ENCODE results near the gene GRIN2A. TPM values are rescaled to one million over a fixed set of nuclear protein-coding genes. Genes with fewer than 3 reads are reported as not detected.

The GRIN2A gene
- total and polyA plus RNA-seq, 8 donors = 0.06 to 9.8 (median 0.86) TPM

DNA sequence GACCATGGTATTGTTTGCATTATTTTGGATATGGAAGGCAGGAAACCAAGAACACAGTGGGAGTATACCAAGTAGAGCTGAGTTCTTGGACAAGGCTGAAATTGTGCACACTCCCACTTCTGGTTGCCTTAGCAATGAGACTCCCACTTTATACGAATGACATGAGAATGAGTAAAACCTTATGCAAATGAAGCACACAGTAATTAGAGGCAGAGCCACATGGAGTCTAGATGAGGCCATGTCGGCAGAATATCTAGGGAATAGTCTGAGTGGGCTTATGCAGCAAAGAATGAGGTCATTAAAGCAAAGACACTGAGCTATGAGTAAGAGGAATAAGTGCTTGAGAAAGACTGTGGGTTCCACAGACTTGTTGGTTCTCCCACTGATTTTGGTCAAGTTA, 178.7 kb downstream of the GRIN2A start:
- no peaks in the 10 kb centered on the region for H3K36me3 ChIP-seq
- H3K4me3 ChIP-seq = no peak overlapping the region
- peaks cover 0 to 11% (median 0%) of the 10 kb centered on the region in 4 donors for H3K9me3 ChIP-seq
- no peaks in the 10 kb centered on the region for H3K4me1 ChIP-seq
- no peak overlapping the region for H3K27ac ChIP-seq
- intact Hi-C loops (cut with DNase I; ENCODE audit: low total_unique reads) = no loop called here
- no peaks in the 10 kb centered on the region for H3K27me3 ChIP-seq
- no peak for TF ChIP-seq POLR2AphosphoS5 (IDR thresholded peaks at IDR 0.05)
- no peak for TF ChIP-seq EP300 (IDR thresholded peaks at IDR 0.05)
- TF ChIP-seq POLR2A (IDR thresholded peaks at IDR 0.05) = no peak
- TF ChIP-seq, protein P1, sequence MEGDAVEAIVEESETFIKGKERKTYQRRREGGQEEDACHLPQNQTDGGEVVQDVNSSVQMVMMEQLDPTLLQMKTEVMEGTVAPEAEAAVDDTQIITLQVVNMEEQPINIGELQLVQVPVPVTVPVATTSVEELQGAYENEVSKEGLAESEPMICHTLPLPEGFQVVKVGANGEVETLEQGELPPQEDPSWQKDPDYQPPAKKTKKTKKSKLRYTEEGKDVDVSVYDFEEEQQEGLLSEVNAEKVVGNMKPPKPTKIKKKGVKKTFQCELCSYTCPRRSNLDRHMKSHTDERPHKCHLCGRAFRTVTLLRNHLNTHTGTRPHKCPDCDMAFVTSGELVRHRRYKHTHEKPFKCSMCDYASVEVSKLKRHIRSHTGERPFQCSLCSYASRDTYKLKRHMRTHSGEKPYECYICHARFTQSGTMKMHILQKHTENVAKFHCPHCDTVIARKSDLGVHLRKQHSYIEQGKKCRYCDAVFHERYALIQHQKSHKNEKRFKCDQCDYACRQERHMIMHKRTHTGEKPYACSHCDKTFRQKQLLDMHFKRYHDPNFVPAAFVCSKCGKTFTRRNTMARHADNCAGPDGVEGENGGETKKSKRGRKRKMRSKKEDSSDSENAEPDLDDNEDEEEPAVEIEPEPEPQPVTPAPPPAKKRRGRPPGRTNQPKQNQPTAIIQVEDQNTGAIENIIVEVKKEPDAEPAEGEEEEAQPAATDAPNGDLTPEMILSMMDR (IDR thresholded peaks at IDR 0.05) = no peak
- WGBS, 5 donors = 58 to 89% (median 85%) methylated on average over 2 of the region's 2 CpGs
- peak in 1 of 2 donors; percentile 13 for DNase-seq

DNA sequence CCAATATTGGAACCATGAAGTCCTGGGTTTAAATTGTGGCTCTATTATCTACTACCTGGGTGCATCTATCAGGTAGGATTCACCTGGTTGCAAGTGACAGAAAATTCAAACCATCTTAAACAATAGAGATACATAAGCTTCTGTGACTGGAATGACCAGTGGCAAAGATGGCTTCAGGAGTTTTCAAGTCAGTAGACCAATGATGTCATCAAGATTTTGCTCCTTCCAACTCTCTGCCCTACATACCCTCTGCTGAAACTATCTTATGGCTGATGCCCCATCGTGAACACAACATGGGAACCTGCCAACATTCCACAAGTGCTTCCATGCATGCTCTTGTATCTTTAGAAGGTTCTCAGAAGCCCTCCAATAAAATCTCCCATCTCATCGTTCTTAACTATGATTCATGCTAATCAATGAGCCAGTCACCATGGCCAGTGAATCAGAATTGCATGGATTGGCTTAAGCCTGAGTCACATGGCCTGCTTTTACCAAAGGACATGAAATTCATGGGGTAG, 180.9 kb downstream of the GRIN2A start:
- DNase-seq = no peak
- 56 to 85% (median 79%) methylated on average over 2 of the region's 2 CpGs for WGBS, 5 donors
- Histone ChIP-seq H3K36me3 (no peaks in the 10 kb centered on the region), H3K9me3 (peaks cover 0 to 11% (median 0%) of the 10 kb centered on the region in 4 donors), H3K27ac (no peak overlapping the region), H3K4me1 (no peaks in the 10 kb centered on the region), H3K27me3 (no peaks in the 10 kb centered on the region), H3K4me3 (no peak overlapping the region)
- intact Hi-C loops (cut with DNase I; ENCODE audit: low total_unique reads) = no loop called here
- TF ChIP-seq POLR2AphosphoS5 (IDR thresholded peaks at IDR 0.05) = no peak
- TF ChIP-seq POLR2A (IDR thresholded peaks at IDR 0.05) = no peak
- TF ChIP-seq EP300 (IDR thresholded peaks at IDR 0.05) = no peak
- TF ChIP-seq, protein P1 (IDR thresholded peaks at IDR 0.05) = no peak

DNA sequence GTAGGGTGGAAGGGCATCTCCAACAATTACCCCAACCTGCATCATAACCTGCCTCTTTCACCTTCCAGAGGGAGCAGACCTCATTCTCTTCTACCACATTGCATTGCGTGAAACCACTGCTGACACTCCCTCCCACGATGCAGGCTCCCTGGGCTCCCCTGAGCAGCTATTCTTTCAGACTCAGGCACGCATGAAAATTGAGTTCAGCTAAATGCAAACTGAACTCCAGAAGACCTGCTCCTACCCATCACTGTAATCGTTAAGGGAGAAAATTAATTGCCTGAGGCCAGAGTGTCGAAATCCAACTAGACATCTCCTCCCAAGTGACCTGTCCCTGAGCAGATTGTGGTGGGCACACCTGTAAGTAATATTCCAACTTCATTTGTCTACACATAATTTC, 186.0 kb downstream of the GRIN2A start:
- peaks cover 0 to 6% (median 0%) of the 10 kb centered on the region in 4 donors for H3K9me3 ChIP-seq
- no peak for DNase-seq
- TF ChIP-seq, protein P1 (IDR thresholded peaks at IDR 0.05) = no peak
- TF ChIP-seq POLR2A (IDR thresholded peaks at IDR 0.05) = no peak
- no peak for TF ChIP-seq EP300 (IDR thresholded peaks at IDR 0.05)
- no peak for TF ChIP-seq POLR2AphosphoS5 (IDR thresholded peaks at IDR 0.05)
- H3K36me3 ChIP-seq = no peaks in the 10 kb centered on the region
- no peaks in the 10 kb centered on the region for H3K27me3 ChIP-seq
- H3K4me3 ChIP-seq = no peak overlapping the region
- no peak overlapping the region for H3K27ac ChIP-seq
- WGBS, 5 donors = 50 to 59% (median 53%) methylated on average over 5 of the region's 5 CpGs
- no peaks in the 10 kb centered on the region for H3K4me1 ChIP-seq
- intact Hi-C loops (cut with DNase I; ENCODE audit: low total_unique reads) = no loop called here

DNA sequence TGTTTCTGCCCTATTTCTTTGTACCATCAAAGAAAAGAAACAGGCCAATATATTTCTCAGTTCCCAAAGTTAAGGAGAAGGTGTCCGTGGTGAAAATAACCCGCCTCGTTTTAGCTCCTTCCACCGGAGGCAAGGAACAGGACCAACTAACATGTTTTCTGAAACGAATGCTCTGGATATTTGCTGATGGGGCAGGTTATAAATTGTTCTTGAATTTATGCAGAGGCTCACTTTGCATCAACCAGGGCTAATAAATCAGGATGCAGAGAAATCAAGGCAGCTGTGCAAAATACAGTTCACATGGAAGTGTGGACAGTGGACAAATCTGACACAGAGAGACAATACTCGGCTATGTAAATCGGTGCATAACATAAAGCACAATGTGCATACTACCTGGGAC, 189.8 kb downstream of the GRIN2A start:
- DNase-seq = no peak

More for the DNA sequence above, 189.8 kb downstream of the GRIN2A start:
- Histone ChIP-seq H3K27ac (no peak overlapping the region), H3K36me3 (no peaks in the 10 kb centered on the region), H3K4me3 (no peak overlapping the region), H3K27me3 (no peaks in the 10 kb centered on the region), H3K9me3 (no peaks in the 10 kb centered on the region), H3K4me1 (no peaks in the 10 kb centered on the region)
- WGBS, 5 donors = 83 to 93% (median 92%) methylated on average over 7 of the region's 7 CpGs
- intact Hi-C loops (cut with DNase I; ENCODE audit: low total_unique reads) = no loop called here
- TF ChIP-seq POLR2A (IDR thresholded peaks at IDR 0.05) (no peak), EP300 (IDR thresholded peaks at IDR 0.05) (no peak), POLR2AphosphoS5 (IDR thresholded peaks at IDR 0.05) (no peak)
- TF ChIP-seq, protein P1 (IDR thresholded peaks at IDR 0.05) = no peak
